NCI-H345 treated with DMSO at 0.1 percent for 48 hours (cell line): Measurements from ENCODE around the gene ZSCAN30.

Source experiments
- DNase-seq: peaks from one replicate; lab custom pipeline; 2025; ENCODE audit not compliant: unreplicated experiment; lab: John Stamatoyannopoulos, UW

ZSCAN30 gene

DNA sequence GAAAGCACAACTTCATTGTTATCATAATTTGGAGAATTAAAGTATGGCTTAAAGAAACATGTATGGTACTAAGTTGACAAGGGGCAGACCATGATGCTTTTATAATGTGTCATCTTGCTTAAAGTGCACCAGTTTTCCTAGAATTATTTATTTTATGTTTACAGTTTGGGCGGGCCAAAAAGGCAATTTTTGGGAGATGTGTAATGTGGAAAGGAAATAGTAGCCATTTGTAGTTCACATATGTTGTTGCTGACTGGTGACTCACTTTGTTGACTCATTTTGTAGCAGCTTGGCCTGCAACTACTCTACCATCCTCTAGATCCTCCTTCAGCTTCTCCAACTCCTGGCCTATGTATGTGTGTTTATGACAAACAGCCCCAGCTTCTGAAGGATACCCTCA, 7.7 kb downstream of the ZSCAN30 start:
- no peak for DNase-seq

DNA sequence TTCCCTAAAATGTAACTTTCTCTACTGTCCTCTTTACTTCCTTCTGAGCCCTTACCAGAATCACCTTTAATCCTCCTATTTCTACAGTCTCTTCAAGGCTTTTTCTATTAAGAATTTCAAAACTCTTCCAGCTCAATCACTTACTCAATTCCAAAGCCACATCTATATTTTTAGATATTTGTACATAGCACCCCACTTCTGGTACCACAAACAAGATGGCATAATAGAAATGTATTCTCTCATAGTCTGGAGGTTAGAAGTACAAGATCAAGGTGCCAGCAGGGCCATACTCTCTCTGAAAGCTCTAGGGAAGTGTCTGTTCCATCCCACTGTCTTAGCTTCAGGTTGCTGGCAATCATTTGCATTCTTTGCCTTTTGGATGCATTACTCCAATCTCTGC, 11.1 kb downstream of the ZSCAN30 start:
- DNase-seq = no peak

DNA sequence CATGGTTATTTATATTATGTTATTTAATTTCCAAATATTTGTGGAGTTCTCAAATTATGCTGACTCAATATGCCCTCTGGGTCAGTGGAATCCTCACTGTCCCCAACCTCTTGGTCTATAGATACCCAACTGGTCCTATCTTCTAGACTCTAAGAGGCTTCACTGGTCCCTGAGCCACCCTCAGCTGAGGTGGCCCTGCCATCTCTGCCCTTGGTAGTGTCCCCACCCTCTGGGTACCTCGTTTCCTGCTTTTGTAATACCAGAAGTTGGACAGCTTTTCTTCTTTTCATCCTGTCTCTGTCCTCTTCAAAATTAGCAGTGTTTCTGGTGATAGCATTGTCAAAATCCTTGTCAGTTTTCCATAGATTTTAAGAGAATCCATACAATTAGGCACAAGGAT, 11.9 kb downstream of the ZSCAN30 start:
- DNase-seq = no peak

DNA sequence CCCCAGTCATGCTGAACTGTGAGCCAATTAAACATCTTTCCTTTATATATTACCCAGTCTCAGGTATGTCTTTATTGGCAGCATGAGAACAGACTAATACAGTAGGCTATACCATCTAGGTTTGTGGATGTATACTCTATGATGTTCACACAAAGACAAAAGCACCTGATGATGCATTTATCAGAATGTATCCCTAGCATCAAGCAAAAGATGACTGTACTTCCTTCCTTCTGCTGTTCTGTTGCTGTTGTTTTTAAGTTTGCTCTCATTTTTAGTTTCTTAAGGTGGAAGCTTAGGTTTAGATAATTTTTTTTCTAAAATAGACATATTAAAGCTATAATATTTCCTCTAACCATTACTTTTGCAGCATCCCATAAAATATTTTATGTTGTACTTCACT, 12.4 kb downstream of the ZSCAN30 start:
- no peak for DNase-seq

DNA sequence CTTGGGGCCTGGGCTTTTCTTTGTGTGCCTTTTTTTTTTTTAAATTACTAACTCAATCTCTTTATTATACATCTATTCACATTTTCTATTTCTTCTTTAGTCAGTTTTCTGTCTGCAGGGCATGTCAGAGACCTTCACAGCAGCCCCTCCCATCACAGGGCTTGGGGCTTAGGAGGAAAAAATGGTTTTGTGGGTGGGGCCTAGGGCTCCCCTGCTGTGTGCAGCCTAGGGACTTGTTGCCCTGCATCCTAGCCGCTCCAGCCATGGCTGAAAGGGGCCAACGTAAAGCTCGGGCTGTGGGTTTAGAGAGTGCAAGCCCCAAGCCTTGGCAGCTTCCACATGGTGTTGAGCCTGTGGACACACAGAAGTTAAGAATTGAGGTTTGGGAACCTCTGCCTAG, 13.8 kb downstream of the ZSCAN30 start:
- no peak for DNase-seq

DNA sequence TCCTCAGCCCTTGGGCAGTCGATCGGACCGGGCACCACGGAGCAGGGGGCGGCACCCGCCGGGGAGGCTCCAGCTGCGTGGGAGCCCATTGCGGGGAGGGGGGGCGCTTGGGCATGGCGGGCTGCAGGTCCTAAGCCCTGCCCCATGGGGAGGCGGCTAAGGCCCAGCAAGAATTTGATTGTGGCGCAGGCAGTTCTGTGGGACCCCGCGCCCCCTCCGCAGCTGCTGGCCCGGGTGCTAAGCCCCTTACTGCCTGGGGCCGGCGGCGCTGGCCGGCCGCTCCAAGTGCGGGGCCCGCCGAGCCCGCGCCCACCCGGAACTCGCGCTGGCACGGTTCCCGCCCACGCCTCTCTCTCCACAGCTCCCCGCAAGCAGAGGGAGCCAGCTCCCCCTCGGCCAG, 18.4 kb downstream of the ZSCAN30 start:
- no peak for DNase-seq

DNA sequence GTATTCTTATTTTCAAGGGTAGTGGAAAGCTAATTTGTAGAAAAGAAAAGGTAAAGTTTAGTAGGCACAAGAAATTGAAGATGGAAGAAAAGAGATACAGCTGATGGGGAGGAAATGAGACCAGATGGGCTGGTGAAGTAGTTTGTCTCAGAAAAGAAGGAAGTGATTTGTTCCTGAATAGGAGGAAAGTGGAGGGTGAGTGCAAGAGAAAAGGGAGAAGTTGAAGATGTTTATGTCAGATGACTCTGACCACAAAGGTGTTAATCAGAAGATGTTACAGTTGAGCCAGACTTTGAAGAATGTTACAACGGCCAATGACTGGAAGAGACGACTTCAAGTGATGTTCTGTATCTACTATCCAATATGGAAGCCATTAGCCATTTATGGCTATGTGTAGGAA, 21.2 kb downstream of the ZSCAN30 start:
- no peak for DNase-seq

DNA sequence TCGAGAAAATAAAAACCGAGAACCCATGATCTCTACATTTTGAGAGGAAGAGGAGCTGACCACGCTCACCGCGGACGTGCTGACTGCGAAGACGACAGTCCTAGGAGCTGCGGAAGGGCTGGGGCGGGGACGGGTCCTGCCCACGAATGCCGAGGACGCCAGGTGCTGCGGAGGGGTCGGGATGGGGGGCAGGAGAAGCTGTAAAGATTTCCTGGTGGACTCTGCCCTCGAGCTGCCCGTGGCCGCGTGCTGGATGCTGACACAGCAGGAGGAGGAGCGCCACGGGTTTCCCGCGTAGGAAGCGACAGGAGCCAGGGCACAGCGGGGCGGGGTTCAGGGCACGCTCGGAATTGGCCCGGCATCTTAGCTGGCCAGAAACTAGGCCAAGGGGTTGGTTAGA, 22.2 kb downstream of the ZSCAN30 start:
- DNase-seq = no peak

DNA sequence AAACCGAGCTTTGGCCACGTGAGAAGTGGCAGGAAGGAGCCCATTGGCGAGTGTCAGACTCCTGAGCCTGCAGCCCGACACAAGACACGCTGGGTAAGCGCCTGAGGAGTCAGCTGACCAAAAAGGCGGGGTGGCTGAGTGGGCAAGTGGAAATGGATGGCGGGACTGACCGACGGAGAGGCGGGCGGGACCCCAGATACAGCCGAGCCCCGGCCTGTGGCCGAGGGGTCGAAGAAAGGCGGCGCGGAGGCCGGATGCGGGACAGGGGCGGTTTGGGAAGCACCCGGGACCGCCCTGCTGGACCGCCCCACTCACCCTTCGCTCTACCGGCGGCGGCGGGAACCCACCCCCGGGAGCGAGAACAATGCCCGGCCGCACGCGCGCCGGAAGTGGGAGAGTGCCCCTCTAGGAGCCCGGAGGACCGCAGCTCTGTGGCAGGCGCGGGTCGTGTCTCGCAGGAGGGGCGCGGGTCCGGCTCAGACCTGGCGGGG, 22.8 kb downstream of the ZSCAN30 start:
- DNase-seq = peak; percentile 90

DNA sequence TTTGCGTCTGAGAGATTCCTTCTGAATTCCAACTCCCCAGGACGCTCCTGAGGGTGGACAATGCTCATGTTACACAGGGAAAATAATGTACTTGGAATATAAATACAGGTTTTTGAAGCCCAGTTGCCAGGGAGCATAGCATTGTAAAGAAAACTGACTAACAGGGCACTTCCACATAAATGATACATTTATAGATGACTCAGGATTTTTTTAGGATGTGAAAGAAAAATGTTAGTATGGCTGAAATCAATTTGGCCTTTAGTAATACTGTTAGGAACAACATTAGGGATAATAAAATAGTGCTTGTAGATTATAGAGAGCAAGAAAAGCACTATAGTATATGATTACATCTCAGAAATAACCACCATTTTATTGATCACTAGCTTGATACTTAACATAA, 25.6 kb downstream of the ZSCAN30 start:
- no peak for DNase-seq

DNA sequence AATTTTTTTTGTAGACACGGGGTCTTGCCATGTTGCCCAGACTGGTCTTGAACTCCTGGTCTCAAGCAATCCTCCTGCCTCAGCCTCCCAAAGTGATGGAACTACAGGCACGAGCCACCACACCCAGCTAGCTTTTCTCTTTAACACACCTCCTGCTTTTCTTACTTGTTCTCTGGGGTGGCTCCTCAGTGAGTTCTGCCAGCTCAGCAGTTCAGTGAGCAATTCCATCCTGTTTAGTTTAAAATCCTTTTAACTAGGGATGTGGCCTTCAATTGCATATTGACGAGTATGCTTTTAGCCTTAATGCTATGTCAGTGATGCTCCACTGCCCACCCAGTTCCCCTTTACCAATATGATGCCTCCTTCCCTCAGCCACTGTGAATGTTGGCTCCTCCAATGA, 33.1 kb downstream of the ZSCAN30 start:
- DNase-seq = no peak

DNA sequence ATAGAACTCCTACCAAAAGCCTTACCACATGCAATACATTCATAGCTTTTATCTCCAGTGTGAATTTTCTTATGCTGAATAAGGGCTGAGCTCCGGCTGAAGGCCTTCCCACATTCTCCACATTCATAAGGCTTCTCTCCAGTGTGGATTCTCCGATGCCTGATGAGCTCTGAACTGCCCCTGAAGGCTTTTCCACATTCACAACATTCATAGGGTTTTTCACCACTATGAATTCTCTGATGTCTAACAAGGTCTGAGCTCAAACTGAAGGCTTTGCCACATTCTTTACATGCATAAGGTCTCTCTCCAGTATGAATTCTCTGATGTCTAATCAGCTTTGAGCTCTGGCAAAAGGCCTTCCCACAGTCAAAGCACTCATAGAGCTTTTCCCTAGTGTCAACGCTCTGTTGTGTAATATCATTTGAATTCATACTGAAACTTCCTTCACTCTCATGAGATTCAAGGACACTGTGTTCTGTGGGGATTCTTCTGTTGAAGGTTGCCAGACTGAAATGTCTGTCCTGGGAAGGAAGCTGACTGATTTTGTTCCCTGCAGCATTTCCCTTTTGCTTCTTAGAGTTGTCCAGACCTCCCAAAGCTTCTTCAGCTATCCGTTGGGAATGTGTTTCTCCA, 36.3 kb downstream of the ZSCAN30 start:
- DNase-seq = no peak

DNA sequence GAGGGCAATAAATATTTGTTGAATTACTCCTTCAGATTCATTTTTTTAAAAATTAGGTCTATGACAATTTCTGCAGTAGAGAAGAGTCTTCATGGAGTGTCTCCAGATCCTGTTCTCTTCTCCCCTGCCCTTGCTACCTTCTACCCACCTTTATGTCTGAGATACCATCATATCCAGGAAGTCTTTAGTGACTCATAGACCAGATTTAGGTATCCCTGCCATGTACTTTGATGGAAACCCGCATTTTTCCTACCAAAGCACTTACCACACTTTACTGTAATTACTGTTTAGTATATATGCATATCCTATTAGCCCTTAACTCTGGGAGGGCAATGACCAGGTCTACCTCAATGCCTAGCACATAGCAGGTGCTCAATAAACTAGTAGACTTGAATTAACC, 37.6 kb downstream of the ZSCAN30 start:
- no peak for DNase-seq

DNA sequence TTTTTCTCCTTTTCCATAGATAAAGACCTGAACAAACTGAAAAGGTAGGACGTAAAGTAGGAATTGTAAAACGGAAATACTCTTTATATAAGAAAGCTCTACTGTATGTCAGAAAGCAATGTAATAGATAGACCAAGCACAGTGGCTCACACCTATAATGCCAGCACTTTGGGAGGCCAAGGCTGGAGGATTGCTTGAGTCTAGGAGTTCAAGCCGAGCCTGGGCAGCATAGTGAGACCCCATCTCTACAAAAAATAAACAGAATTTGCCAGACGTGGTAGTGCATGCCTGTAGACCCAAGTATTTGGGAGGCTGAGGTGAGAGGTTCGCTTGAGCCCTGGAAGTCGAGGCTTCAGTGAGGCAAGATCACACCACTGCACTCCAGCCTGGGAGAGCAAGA, 41.6 kb downstream of the ZSCAN30 start:
- DNase-seq = no peak

DNA sequence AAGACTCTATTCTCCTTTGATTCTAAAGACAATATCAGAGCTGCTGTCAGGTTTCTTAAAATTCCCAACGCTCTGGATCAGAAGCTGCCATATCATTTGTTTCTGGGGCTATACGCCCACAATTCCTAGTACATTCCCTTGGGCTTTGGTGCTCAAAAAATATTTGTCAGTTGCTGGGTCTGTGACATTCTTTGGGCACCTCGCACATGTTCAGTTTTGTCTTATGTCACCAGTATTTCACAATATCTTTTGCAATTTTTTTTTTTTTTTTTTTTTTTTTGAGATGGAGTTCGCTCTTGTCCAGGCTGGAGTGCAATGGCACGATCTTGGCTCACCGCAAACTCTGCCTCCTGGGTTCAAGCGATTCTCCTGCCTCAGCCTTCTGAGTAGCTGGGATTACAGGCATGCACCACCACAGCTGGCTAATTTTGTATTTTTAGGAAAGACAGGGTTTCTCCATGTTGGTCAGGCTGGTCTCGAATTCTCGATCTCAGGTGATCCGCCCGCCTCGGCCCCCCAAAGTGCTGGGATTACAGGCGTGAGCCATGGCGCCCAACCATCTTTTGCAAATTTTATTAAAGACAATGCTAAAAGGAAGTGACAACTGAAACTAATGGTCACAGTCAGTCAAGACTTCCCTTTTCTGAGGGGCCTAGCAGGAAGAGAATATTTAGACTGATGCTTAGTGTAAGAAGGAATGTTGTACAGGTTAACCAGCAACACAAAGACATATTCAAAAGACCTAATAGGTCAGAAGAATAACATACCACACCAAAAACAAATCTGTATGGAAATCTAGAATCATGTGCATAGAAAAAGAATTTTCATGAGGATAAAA, 42.4 kb downstream of the ZSCAN30 start:
- DNase-seq = no peak

DNA sequence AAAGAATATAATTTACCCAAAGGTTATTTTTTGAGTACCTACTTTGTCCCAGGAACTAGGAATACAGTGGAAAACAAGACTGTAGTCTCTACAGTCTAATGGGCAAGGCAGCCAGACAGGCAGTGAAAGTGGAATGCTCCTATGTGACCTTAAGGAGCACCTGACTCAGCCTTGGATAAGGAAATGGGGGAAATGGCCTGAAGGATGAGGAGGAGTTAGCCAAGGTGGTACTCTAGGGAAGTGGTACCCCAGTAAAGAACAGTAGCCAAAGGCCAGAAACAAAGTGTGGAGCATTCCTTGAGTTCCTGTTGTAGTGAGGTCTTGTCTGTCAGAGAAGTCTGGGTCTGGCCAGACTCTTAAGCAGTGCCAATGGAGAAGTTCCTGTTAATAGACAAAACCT, 43.2 kb downstream of the ZSCAN30 start:
- DNase-seq = no peak

DNA sequence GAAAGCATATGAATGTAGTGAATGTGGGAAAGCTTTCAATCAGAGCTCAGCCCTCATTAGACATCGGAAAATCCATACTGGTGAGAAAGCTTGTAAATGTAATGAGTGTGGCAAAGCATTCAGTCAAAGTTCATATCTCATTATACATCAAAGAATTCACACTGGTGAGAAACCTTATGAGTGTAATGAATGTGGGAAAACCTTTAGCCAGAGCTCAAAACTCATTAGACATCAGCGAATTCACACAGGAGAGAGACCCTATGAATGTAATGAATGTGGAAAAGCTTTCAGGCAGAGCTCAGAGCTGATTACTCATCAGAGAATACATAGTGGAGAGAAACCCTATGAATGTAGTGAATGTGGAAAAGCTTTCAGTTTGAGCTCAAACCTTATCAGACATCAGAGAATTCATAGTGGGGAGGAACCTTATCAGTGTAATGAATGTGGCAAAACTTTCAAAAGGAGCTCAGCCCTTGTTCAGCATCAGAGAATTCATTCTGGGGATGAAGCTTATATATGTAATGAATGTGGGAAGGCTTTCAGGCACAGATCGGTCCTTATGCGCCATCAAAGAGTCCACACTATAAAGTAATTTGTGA, 44.2 kb downstream of the ZSCAN30 start:
- DNase-seq = no peak

DNA sequence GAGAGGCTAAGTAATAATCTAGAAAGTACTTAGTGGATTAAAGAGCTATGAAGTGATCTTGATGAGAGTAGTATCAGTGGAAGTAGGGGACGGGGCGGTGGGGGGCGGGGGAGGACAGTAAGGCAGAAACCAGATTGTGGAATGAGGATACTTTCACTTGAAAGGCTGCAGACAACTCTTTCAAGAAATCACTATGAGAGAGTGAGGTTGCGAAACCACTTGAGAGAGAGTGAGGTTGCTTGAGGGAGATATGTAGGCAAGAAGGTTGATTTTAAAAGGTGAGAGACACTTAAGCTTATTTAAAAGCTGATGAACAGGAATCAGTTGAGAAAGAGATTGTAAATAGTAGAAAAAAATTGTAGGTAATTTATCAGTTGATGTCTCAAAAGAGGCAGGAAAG, 45.4 kb downstream of the ZSCAN30 start:
- DNase-seq = no peak

DNA sequence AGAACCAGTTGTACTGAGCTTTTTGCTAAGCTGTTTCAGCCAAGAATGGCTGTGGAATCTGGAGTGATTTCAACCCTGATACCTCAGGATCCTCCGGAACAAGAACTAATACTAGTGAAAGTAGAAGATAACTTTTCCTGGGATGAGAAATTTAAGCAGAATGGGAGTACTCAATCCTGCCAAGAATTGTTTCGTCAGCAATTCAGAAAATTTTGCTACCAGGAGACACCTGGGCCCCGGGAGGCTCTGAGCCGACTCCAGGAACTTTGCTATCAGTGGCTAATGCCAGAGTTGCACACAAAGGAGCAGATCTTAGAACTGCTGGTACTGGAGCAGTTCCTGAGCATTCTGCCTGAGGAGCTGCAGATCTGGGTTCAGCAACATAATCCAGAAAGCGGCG, 47.6 kb downstream of the ZSCAN30 start:
- no peak for DNase-seq

DNA sequence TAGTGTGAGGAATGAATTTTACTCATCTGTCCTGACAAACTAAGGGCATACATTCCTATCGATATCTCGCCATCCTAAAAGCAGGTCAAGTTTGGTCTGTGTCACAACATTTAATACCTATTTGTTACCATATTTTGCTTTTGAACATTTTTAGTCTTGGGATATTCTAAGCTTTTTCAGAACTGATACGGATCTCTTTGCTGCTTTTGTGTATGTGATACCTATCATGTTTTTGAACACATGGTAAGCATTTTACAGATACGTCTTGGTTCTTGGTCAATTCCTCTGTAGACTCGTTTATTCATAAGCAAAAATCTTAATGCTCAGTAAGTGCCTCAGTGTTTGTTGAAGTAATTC, 48.6 kb downstream of the ZSCAN30 start:
- DNase-seq = no peak

DNA sequence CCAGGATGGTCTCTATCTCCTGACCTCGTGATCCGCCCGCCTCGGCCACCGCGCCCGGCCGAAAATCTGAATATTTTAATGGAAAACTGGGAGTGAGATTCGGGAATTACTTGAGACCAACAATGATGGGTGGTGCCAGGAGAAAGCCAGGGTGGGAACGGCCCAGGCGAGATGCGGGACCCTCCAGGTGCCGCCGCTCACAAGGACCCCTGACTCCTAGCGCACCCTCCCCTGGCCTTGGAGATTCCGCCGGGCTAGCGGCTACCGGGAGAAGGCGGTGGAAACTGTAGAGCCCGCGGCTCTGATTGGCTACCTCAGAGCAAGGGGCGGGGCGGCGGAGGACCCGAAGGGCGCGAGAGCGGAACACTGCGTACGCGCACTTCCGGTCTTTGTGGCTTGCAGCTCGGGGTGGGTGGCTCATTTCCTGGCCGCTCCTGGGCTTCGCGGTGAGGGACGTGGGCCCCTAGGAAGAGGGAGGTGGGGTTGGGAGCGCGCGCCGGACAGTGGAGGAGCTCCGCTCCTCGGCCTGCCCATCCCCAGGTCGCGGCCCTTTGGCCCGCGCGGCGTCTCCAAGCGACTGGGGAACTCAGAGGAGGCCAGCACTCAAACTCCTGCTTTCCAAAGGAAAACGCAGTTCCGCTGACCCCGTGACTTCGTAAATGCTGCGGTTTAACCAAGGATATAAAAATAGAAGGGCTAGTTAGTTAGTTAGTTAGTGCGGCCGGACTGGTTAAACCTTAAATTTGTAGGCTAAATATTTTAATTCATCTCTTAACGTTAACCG, 49.2 kb downstream of the ZSCAN30 start, which contains the start of gene ZNF397:
TSS of gene ZNF397 (plus strand) at position 371 of the 784 bp plus-strand sequence. CDS start 1,437 bp downstream, outside the sequence.
- peak; percentile 96 for DNase-seq
